GM12801 (cell line): Measurements from ENCODE around the gene BNIP3.

ENCODE experiments used
- TF ChIP-seq, protein P1 (sequence below): IDR thresholded peaks from one replicate; pipeline ENCODE4 v1.5.1; 2011; ENCODE audit warnings: control low read depth; ENCODE audit not compliant: insufficient read length; ENCODE audit errors: extremely low read depth

Gene BNIP3

DNA sequence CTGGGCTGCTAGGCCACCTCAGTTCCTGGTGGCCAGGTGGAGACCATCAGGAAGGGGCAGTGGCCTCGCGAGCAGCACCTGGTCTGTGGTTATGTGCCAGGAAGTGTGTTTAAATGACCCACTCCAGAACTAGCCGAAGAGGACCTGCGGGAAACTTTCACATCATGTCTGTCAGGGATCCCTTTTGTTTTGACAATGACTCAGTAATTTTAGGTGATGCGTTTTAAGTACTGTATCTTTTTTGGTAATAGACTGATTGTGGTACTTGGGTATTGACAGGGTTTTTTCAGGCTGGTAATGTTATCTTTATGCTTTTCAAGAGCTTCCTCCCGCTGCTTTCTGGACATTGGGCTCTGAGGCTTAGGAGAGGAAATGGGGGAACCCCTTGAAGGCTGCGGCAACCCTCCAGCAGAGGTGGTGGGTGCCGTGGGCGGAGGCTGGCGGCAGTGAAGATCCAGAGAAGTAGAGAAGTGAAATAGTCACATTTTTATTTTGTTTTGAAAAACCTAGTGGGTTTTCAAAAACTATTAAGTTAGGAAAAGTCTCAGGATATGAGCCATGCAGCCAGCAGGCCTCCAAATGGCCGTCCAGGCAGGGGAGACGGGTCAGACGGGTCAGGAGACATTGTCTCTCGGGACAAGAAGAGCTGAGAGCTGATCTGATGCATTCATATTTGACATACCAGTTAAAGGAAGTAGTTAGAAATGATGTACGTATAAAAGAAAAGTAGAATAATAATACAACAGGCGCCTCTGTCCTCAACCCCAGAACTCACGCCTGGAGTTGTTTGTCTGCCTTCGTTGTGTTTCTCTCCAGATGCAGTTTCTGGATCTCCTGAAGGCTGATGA lies 53.3 kb downstream of the BNIP3 start:
- TF ChIP-seq, protein P1, sequence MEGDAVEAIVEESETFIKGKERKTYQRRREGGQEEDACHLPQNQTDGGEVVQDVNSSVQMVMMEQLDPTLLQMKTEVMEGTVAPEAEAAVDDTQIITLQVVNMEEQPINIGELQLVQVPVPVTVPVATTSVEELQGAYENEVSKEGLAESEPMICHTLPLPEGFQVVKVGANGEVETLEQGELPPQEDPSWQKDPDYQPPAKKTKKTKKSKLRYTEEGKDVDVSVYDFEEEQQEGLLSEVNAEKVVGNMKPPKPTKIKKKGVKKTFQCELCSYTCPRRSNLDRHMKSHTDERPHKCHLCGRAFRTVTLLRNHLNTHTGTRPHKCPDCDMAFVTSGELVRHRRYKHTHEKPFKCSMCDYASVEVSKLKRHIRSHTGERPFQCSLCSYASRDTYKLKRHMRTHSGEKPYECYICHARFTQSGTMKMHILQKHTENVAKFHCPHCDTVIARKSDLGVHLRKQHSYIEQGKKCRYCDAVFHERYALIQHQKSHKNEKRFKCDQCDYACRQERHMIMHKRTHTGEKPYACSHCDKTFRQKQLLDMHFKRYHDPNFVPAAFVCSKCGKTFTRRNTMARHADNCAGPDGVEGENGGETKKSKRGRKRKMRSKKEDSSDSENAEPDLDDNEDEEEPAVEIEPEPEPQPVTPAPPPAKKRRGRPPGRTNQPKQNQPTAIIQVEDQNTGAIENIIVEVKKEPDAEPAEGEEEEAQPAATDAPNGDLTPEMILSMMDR, result no peak

DNA sequence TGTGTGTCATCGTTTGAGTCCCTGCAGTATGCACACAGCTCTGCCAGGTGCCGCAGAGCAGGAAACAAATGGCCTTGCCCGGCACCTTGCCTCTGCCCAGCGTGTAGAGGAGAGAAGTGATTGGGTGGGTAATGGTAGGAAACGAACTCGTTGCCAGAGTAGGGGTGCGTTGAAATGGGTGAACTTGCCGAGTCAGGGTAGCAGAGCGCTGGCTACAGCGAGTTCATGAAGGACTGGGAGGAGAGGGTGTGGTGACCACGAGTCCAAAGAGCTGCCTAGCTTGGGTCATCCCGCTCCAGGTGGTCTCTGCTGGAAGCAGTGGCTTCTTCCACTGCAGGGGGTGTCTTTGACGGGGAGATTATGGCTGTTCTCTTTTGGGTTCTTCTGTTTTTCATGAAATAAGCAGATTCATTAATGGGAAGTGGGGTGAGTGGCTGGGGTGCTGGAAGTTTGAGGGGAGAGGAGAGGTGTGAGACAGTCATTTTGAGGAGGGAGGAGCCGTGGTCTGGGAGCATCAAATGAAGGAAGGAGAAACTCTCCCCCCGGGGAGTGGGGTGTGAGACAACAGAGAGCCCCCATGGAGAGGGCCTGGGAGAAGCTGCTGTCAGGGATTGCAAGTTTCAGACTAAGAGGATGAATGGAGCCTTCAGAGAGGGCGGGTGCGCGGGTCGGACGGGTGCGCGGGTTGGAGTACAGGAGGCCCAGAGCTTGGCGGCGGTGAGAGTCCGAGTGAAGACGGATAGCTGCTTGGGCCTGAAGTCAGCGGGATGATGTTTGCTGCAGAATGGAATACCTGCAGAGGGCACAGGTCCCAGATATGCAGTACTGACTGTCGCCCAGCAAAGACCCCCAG lies 54.8 kb downstream of the BNIP3 start:
- TF ChIP-seq, protein P1, result no peak

DNA sequence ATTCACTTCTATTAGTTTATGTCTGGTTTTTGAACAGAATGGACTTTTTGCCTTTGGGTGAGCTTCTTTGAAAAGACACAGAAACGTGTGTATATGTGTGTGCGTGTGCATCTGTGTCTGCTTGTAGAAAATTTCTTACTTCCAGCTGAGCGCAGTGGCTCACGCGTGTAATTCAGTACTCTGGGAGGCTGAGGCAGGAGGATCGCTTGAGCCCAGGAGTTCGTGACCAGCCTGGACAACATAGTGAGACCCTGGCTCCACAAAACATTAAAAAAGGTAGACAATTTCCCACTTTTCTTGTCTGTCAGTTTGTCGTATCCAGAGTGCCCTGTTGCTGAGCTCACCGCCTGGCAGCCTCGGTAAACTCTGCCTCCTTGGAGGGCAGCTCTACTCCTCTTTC lies 55.5 kb downstream of the BNIP3 start:
- TF ChIP-seq, protein P1, result no peak

DNA sequence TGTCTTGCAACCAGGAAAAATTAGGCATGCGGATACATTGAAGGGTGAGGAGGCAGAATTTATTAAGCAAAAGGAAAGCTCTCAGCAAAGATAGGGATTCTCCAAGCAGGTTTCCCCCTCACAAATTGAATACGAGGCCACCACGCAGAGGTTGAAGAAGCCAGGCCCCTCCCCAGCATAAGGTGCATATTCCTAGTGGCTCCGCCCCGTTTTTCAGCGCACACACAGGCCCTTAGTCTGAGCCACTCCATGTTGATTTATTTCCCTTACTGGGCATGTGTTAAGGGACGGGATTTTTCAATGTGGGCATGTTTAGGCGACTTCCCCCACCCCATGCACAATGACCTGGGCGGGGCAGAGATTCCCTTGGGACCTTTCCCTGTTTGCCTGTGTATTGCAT lies 56.0 kb downstream of the BNIP3 start:
- TF ChIP-seq, protein P1, result no peak

DNA sequence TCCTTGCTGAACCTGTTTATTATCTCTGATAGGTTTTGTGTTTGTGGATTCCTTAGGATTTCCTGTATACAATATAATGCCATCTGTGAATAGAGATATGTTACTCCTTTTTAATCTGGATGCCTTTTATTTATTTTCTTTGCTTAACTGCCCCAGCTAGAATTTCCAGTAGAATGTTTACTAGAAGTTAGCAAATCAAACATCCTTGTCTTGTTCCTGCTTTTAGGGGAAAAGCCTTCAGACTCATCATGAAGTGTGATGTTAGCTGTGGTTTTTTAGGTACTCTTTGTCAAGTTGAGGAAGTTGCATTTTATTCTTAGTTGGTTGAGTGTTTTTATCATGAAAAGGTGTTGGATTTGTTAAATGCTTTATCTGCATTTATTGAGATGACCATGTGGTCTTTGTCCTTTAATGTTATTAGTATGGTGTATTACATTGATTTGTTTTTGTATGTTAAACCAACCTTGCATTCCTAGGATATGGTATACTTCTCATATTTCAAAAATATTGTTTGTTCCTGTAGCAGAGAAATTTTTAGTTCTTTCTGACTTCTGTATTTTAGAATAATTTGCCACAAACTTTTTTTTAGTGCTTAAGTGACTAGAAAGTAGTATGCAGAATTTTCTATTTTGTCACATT lies 56.6 kb downstream of the BNIP3 start:
- TF ChIP-seq, protein P1, result no peak

DNA sequence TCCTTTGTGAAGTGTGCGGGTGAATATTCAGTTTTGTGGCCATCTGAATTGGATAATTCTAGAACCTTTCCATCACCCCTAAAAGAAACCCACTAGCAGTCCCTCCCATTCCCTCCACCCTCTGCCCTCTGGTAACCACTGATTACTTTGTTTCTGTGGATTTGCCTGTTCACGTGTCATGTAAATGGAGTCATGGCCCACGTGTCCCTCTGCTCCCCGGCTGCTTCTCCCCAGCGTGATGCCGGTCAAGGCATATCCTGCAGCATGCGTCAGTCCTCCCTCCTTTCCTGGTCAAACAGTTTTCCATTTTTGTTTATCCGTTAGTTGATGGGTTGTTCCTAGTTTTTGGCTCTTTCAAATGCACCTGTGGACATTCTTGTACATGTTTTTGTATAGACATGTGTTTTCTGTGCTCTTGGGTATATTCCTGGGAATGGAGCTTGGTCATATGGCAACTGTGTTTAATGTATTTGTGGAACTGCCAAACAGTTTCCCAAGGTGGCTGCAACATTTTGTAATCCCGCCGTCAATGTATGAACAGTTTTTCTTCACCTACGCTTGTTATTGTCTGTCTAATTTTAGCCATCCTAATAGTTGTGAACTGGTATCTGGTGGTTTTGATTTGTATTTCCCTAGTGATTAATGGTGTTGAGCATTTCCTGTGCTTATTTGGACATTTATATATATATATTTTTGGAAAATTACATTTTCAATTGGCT lies 58.5 kb downstream of the BNIP3 start:
- TF ChIP-seq, protein P1, result no peak

DNA sequence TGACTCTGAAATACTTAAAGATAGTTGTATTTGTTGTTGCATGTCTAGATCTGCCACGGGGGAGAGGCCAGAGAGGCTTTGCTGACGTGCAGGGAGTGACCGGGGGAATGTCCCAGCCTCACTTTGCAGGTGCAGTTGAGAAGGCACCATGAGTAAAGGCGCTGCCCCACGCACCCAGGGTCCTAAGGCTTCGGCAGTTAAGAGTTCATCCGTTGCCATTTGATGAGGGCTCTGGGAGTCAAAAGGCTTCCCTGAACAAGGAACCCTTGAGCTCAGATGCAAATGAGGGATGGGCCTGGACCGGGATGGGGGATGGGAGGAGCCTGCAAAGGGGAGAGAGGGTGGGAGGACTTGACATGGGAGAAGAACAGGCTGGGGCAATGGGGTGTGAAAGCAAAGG lies 60.5 kb downstream of the BNIP3 start:
- TF ChIP-seq, protein P1, result no peak
